Measurements from ENCODE around the gene FRS2.
"Not testable (repeated sequence)": the region's sequence is repeated elsewhere in the genome, so short reads cannot be mapped to it uniquely, and the experiment has no call there.

Gene FRS2

GRCh38 chr12:69470189-69471075 lies at the start of gene FRS2:
TSS of gene FRS2 (plus strand) at chr12:69470388. CDS start at chr12:69569031, 98,643 bp downstream.
- DNase-seq = peak; percentile 55

GRCh38 chr12:69421548-69421947 lies 48.6 kb upstream of the FRS2 start:
- DNase-seq = no peak

GRCh38 chr12:69423037-69423905 lies 46.9 kb upstream of the FRS2 start:
- no peak for DNase-seq

DNA sequence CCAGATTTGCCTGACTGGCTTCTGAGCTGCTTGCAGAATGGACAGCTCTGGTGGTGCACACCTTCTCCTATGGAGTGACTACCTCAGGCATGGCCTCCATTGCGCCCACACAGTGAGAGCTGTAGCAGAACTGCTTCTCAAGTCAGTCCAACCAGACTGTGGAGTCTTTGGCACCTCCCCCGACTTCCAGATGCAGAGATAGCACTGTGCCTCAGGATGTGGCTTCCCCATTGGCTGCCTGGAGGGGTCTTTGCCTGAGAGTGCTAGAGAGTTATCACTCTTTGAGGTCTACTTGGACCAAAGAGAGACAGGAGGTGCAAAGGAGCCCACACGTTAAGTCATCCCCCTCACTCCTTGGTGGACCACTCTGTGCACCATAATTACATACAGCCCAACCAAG lies 44.8 kb upstream of the FRS2 start:
- DNase-seq = no peak

DNA sequence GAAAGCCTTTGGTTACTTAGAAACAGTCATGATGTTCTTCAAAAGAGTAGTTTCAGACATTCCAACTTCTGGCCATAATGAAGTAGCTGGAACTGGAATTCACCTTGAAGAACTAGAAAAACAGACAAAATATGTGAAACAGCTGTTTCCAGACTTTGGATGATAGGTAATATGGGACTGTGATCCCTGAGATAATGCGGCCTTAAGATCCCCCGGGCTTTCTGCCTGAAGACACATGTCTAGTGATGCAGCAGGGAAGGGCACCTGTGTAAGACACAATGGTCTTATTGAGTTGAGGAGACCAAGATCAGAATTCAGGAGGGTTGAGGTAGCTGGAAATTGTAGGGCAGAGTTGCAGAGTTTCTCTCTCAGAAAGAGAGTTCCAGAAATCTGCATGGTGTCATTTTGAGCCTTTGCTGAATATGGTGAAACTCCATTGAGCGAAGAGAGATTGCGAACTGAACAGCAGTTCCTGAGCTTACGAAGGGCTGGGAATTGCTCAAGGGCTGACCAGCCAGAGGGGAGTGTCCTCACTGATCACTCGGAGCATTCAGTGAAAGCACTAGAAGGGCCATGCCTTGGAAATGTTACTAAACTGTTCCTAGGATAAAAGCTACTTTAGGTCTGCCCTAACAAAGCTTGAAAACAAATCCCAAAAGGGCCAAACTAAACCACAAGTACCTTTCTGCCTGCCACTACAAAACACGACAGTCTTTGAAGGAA lies 41.7 kb upstream of the FRS2 start:
- DNase-seq = no peak

DNA sequence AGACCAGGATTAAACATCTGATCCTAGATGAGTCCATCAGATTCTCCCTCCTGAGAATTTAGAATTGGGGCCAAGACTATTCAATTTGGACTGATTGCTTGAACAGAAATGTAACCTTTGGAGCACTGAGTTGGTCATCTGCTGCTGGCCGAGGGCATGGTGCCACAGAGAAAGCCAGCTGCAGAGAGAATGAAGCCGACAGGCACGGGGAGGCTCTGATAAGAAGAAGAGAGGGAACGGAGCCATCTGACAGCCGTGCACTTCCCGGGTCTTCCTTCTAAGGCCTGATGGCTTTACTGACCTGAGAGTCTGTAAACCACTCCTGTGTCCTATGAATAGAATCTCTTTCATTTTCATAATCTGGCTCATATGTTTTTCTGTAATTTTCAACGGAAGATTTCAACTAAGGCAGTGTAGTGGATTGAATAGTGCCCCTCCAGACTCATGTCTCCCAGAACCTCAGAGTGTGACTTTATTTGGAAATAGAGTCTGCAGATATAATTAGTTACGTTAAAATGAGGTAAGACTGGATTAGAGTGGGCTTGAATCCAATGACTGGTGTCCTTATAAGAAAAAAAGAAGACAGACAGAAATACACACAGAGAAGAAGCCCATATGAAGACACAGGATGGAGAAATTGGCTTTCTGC lies 39.1 kb upstream of the FRS2 start:
- DNase-seq = no peak

- DNase-seq = no peak
Observed at GRCh38 chr12:69431591-69432222, 38.5 kb upstream of the FRS2 start.

- no peak for DNase-seq
Observed at GRCh38 chr12:69433653-69434052, 36.5 kb upstream of the FRS2 start.

GRCh38 chr12:69435644-69436043 lies 34.5 kb upstream of the FRS2 start:
- DNase-seq = no peak

DNA sequence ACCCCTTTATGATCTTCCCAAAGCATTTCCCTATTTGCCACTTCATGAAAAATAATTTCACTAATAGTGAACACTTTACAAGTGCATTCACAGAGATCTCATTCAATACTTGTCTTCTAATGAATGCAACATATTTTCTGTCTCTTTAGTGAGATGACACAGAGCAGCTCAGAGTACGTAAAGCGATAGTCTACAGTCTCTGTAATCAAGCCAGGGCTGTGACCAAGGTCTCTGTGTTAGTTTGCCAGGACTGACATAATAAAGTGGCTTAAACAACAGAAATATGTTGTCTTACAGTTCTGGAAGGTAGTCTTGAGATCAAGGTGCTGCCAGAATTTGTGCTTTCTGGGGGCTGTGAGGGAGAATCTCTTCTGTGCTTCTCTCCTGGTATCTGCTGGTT lies 33.1 kb upstream of the FRS2 start:
- no peak for DNase-seq

GRCh38 chr12:69438539-69438938 lies 31.6 kb upstream of the FRS2 start:
- DNase-seq = no peak

DNA sequence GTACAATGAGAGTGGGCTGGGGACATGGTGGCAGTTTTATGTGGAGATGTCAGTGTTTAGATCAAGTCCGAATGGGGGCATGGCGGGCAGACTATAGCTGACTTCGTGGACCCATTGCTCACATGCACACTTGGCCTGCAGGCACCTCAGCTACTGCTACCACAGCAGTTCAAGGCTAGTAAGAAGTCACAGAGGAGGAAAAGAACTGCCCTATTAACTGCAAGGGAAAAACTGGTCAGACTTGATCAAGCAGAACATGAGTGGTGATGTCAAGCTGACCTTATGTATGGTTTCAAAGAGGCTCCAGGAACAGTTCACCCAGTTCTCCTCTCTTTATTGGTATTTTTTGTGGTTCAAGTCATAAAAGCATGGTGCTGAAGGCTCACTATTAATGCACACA lies 30.2 kb upstream of the FRS2 start:
- no peak for DNase-seq

DNA sequence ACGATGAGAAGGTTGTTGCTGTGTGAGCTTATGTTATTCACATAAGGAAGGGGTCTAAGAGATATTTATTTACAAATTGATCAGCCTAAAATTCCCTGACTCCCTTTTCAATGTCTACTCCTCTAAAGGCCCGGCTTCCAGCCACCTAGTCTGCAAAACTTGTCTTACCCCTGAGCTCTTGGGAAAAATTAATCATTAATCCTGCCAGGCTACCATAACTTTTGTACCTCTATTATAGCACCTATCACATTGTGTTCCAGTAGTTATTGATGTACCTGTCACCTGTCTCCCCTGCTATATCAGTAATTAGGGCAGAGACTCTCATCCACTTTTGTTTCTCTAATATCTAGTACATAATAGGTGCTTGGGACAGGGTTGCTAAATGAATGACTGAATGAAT lies 29.3 kb upstream of the FRS2 start:
- no peak for DNase-seq

GRCh38 chr12:69442894-69443293 lies 27.3 kb upstream of the FRS2 start:
- DNase-seq = no peak

- DNase-seq = no peak
Observed at GRCh38 chr12:69443916-69444315, 26.3 kb upstream of the FRS2 start.

DNA sequence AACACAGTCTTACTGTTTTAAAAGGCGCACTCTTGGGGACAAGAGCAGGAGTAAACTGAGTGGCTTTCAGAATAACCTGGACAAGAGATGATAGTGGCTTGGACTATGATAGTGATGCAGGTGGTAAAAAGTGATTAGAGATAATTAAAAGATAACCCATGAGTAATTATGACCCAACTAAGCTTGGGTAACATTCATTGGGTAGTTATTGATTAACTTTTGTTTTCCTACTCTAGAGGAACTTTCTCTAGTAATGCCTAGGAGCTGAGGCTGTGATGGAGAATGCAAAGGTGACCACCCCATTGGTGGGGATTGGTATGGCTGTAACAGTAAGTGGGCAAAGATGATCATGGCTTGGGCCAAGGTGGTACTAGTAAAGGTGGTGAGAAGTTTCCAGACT lies 22.3 kb upstream of the FRS2 start:
- no peak for DNase-seq

DNA sequence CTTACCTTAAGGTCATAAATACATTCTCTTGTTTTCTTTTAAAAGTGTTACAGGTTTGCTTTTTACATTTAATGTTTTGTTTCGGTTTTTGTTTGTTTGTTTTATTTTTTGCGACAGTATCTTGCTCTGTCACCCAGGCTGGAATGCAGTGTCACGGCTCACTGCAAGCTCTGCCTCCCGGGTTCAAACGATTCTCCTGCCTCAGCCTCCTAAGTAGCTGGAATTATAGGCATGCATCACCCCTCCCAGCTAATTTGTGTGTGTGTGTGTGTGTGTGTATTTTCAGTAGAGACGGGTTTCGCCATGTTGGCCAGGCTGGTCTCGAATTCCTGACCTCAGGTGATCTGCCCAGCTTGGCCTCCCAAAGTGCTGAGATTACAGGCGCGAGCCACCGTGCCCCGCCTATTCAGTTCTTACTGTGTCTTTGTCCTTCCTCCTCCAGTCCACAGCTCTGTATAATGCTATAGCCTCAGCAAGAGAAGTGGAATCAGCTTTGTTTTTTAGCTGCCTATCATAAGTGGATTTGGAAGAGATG lies 17.5 kb upstream of the FRS2 start:
- not testable (repeated sequence) for DNase-seq

- no peak for DNase-seq
Observed at GRCh38 chr12:69456239-69456638, 13.9 kb upstream of the FRS2 start.

- no peak for DNase-seq
Observed at GRCh38 chr12:69457433-69457832, 12.8 kb upstream of the FRS2 start.

- no peak for DNase-seq
Observed at GRCh38 chr12:69459477-69459876, 10.7 kb upstream of the FRS2 start.

- DNase-seq = no peak
Observed at GRCh38 chr12:69464428-69464827, 5.8 kb upstream of the FRS2 start.

DNA sequence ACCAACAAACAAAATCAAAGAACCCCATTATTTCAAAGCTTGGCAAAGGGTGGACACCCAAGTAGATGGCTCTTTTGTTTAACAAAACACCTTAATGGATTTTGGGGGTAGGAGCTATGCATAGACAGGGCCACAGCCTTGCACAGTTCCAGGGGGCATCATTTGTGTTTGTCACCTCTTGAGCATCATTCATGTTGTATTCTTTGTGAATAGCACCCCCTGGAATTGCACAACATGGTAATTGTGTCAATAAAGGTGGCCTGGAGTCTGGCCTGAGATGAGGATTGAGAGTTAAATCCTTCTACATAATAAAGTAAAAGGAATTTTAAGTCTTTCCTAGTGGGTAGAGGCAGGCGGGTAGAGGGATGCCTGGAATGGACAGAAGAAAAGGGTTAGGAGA lies 3.3 kb upstream of the FRS2 start:
- DNase-seq = no peak
